SK-N-SH (cell line): ENCODE results near the gene PLCB1.

Source experiments
- CTCF ChIP-seq: fragments of 200-600 bp; sonication (generic); IDR thresholded peaks from 2 replicates; pipeline ENCODE4 v1.6.1; 2017; ENCODE audit warnings: antibody characterized with exemption, mild to moderate bottlenecking, moderate library complexity
- EP300 ChIP-seq, 2 experiments: IDR thresholded peaks; 2 replicates each; pipeline versions ENCODE4 v1.4.0 to v1.6.1; 2012; ENCODE audit warnings: borderline replicate concordance in 1 of 2, low read depth in 1 of 2, low read length in 1 of 2
- EZH2phosphoT487 ChIP-seq: fragments of 200-600 bp; sonication (generic); IDR thresholded peaks from 2 replicates; pipeline ENCODE4 v1.6.1; 2017; ENCODE audit warnings: low read depth, mixed run types, mild to moderate bottlenecking, antibody characterized with exemption, moderate library complexity, borderline replicate concordance
- GABPA ChIP-seq: IDR thresholded peaks from 2 replicates; pipeline ENCODE4 v1.4.0; 2012; ENCODE audit warnings: low read depth, mild to moderate bottlenecking
- MAX ChIP-seq: IDR thresholded peaks from 2 replicates; pipeline ENCODE4 v1.4.0; 2012; ENCODE audit warnings: low read depth
- NRF1 ChIP-seq: IDR thresholded peaks from 2 replicates; pipeline ENCODE4 v1.6.1; 2012; ENCODE audit warnings: low read depth, mild to moderate bottlenecking, low read length
- PBX3 ChIP-seq: IDR thresholded peaks from 2 replicates; pipeline ENCODE4; 2012
- POLR2AphosphoS5 ChIP-seq: IDR thresholded peaks from 2 replicates; pipeline ENCODE4 v1.6.1; 2012; ENCODE audit warnings: low read depth, low read length
- RAD21 ChIP-seq: IDR thresholded peaks from 2 replicates; pipeline ENCODE4 v1.6.1; 2012; ENCODE audit warnings: mild to moderate bottlenecking, low read length
- TAF1 ChIP-seq: IDR thresholded peaks from 2 replicates; pipeline ENCODE4 v1.6.1; 2012; ENCODE audit warnings: low read depth, mild to moderate bottlenecking, low read length, moderate library complexity, borderline replicate concordance

- no peak for TF ChIP-seq CTCF
- TF ChIP-seq TAF1, result no peak
- no peak for TF ChIP-seq PBX3
- TF ChIP-seq EZH2phosphoT487, result no peak
- TF ChIP-seq MAX, result no peak
- no peak for TF ChIP-seq EP300 (IDR thresholded peaks at IDR 0.05; ENCODE audit: borderline replicate concordance in 1 of 2, low read depth in 1 of 2, low read length in 1 of 2)
- TF ChIP-seq RAD21, result no peak
- no peak for TF ChIP-seq GABPA
- no peak for TF ChIP-seq NRF1
- no peak for TF ChIP-seq POLR2AphosphoS5
These were observed 510.2 kb downstream of the PLCB1 start for GRCh38 chr20:8642247-8642646.
